K562 (cell line): Measurements from ENCODE around the gene FUT9. TPM values are rescaled to one million over a fixed set of nuclear protein-coding genes. Genes with fewer than 3 reads are reported as not detected.

Source experiments
- ATAC-seq: fragments of 200-7000 bp; cut with Tn5 transposase; 3 replicates; pipeline ENCODE4 v1.9.1; 2020; ENCODE audit warnings: moderate library complexity
- BruUV-seq: library from RNA; stranded (reverse); fragments of 400-500 nt; replicated peaks from 2 replicates; lab custom pipeline; 2021; lab: Mats Ljungman, UMichigan
- CTCF ChIA-PET: fragments of 300-600 bp; formaldehyde crosslinking; extraction: SDS; loops from one replicate; lab custom pipeline; 2021; ENCODE audit warnings: low intra/inter-chr PET ratio; lab: Yijun Ruan, JAX
- POLR2A ChIA-PET: fragments of 300-600, 350-650 bp; sonication (Branson Sonifier 250); formaldehyde crosslinking; extraction: SDS; loops from one replicate; lab custom pipeline; 2021; ENCODE audit warnings: antibody characterized with exemption, inconsistent platforms; lab: Yijun Ruan, JAX
- DNase-seq, 4 experiments: peaks; one replicate each; pipeline versions ENCODE4 v3.0.0 to v3.0.0-alpha.2; 2011 to 2018; ENCODE audit warnings: low spot score in 3 of 4, mixed read lengths in 3 of 4; ENCODE audit errors: extremely low read depth in 1 of 4
- FAIRE-seq: peaks from 2 replicates; lab custom pipeline; 2011; peaks lifted over from hg19 to GRCh38; lab: Jason Lieb, UNC
- H2AFZ ChIP-seq: 2 replicates; pipeline ENCODE4 v1.6.0; 2011; ENCODE audit warnings: low read depth, low read length, control low read depth, inconsistent platforms
- H3K27ac ChIP-seq: fragments of 200-600 bp; 3 replicates; pipeline ENCODE4 v1.8.0; 2011; ENCODE audit warnings: low read depth, mild to moderate bottlenecking, control low read depth, inconsistent platforms, low read length, moderate library complexity, mixed read lengths; ENCODE audit errors: extremely low read depth
- H3K27me3 ChIP-seq, 2 experiments: fragments of 300-600 bp in 1 of 2; 2 replicates in 1 of 2; 3 replicates in 1 of 2; pipeline versions ENCODE4 v1.6.0 to v1.8.0; 2011; ENCODE audit warnings: inconsistent platforms in 2 of 2, low read length in 2 of 2, mild to moderate bottlenecking in 1 of 2, mixed read lengths in 1 of 2, moderate library complexity in 1 of 2; ENCODE audit not compliant: control insufficient read depth in 2 of 2, insufficient read depth in 2 of 2
- H3K36me3 ChIP-seq: fragments of 300-600 bp; 3 replicates; pipeline ENCODE4 v1.8.0; 2011; ENCODE audit warnings: mild to moderate bottlenecking, low read length, inconsistent platforms; ENCODE audit not compliant: control insufficient read depth, insufficient read depth
- H3K4me1 ChIP-seq, 2 experiments: fragments of 200-600 bp in 1 of 2; replicated peaks in 1 of 2; 2 replicates in 1 of 2; 3 replicates in 1 of 2; pipeline versions ENCODE4 v1.5.1 to v1.8.0; 2011; ENCODE audit warnings: inconsistent platforms in 2 of 2, low read length in 2 of 2, mild to moderate bottlenecking in 1 of 2, mixed read lengths in 1 of 2, moderate library complexity in 1 of 2; ENCODE audit not compliant: control insufficient read depth in 2 of 2, insufficient read depth in 2 of 2
- H3K4me2 ChIP-seq: 2 replicates; pipeline ENCODE4 v1.6.1; 2011; ENCODE audit warnings: low read length, control low read depth, inconsistent platforms, mixed read lengths; ENCODE audit not compliant: insufficient read depth
- H3K4me3 ChIP-seq: fragments of 200-600 bp; sonication (generic), shearing (Covaris generic); 2 replicates; pipeline ENCODE4 v1.5.1; 2016; ENCODE audit warnings: control low read depth, inconsistent platforms
- H3K79me2 ChIP-seq: fragments of 200-600 bp; 3 replicates; pipeline ENCODE4 v1.8.0; 2011; ENCODE audit warnings: low read length, inconsistent platforms; ENCODE audit not compliant: control insufficient read depth, insufficient read depth
- H3K9ac ChIP-seq, 2 experiments: 2 replicates each; pipeline versions ENCODE4 v1.6.0 to v1.6.1; 2011; ENCODE audit warnings: low read depth in 2 of 2, low read length in 2 of 2, control low read depth in 1 of 2, inconsistent platforms in 1 of 2, mild to moderate bottlenecking in 1 of 2, mixed read lengths in 1 of 2; ENCODE audit not compliant: insufficient read depth in 1 of 2
- H3K9me1 ChIP-seq: one replicate; pipeline ENCODE4 v1.6.0; 2011; ENCODE audit warnings: inconsistent platforms, mild to moderate bottlenecking, low read length, moderate library complexity; ENCODE audit not compliant: control insufficient read depth, insufficient read depth
- H3K9me3 ChIP-seq: replicated peaks from 2 replicates; pipeline ENCODE4 v1.5.1; 2011; ENCODE audit warnings: low read depth, low read length, inconsistent platforms; ENCODE audit not compliant: control insufficient read depth, insufficient read depth
- H4K20me1 ChIP-seq: replicated peaks from 2 replicates; pipeline ENCODE4 v1.6.1; 2011; ENCODE audit warnings: low read length, inconsistent platforms, mixed read lengths; ENCODE audit not compliant: control insufficient read depth, insufficient read depth
- COPS2 ChIP-seq: fragments of 450-650 bp; conservative IDR thresholded peaks from 2 replicates; pipeline ENCODE4 v1.6.1; 2016; ENCODE audit warnings: mild to moderate bottlenecking, moderate library complexity
- ETV6 ChIP-seq, 3 experiments: fragments of 150-350 bp in 1 of 3; sonication (generic) in 1 of 3; formaldehyde crosslinking in 1 of 3; IDR thresholded peaks; 2 replicates each; pipeline versions ENCODE4 v1.6.1 to v1.8.0; 2014 to 2022; ENCODE audit warnings: borderline replicate concordance in 2 of 3, low read depth in 2 of 3, antibody characterized with exemption in 1 of 3, low read length in 1 of 3, mild to moderate bottlenecking in 1 of 3, missing genetic modification reagents in 1 of 3
- HLTF ChIP-seq: fragments of 450-650 bp; IDR thresholded peaks from 2 replicates; pipeline ENCODE4 v1.6.1; 2016
- KDM5B ChIP-seq: fragments of 200-600 bp; sonication (generic); IDR thresholded peaks from 2 replicates; pipeline ENCODE4 v1.6.1; 2012; ENCODE audit warnings: low read depth, mild to moderate bottlenecking, moderate library complexity, low read length, control low read depth, inconsistent platforms; ENCODE audit not compliant: insufficient replicate concordance
- SOX6 ChIP-seq: fragments of 450-650 bp; IDR thresholded peaks from 2 replicates; pipeline ENCODE4 v1.6.1; 2014; ENCODE audit warnings: mild to moderate bottlenecking
- SRSF7 ChIP-seq: fragments of 200-400 bp; formaldehyde crosslinking; optimal IDR thresholded peaks from 2 replicates; pipeline ENCODE3; 2017; ENCODE audit warnings: mild to moderate bottlenecking, low read depth, low read length
- STAT5A ChIP-seq: IDR thresholded peaks from 2 replicates; pipeline ENCODE4 v1.6.1; 2012; ENCODE audit warnings: low read length, inconsistent platforms, borderline replicate concordance
- ZFPM2 ChIP-seq: fragments of 250-450 bp; sonication (Bioruptor Pico); IDR thresholded peaks from 2 replicates; pipeline ENCODE4 v1.5.1; 2022; ENCODE audit warnings: mild to moderate bottlenecking
- WGBS: fragments of 100-300 bp; shearing (Covaris generic); methylation state at CpG from one replicate; pipeline ENCODE4 v1.1.6; 2016; ENCODE audit warnings: low coverage, mixed read lengths; ENCODE audit not compliant: insufficient coverage; ENCODE audit errors: missing lambda C conversion rate; 5-methylcytosine and 5-hydroxymethylcytosine counted together
- in situ Hi-C: fragments of 300-500 bp; cut with MboI; formaldehyde crosslinking; loops from 4 replicates; pipeline ENCODE4 v1.15.0; 2018; ENCODE audit warnings: inconsistent platforms, mixed read lengths
- intact Hi-C: fragments of 100-400 bp; cut with micrococcal nuclease; formaldehyde crosslinking; loops from 2 replicates; pipeline ENCODE4 v1.14.2; 2022
- polyA plus RNA-seq, 8 experiments: library from polyadenylated mRNA; depleted of rRNA in 4 of 8; stranded (reverse) in 5 of 8; unstranded in 3 of 8; fragments of >200 nt; fragmentation: Nextera tagmentation in 2 of 8; fragmentation: Illumina TruSeq in 1 of 8; extraction: Ambion mirVana in 2 of 8; extraction: Trizol in 1 of 8; gene quantifications; 2 replicates each; pipeline versions ENCODE4 v1.2.1 to v1.2.3, GENCODE V29; 2011 to 2014; ENCODE audit warnings: inconsistent platforms in 1 of 8, missing spikeins in 1 of 8
- total RNA-seq, 7 experiments: library from RNA; depleted of rRNA in 6 of 7; stranded (reverse); fragments of >200 nt in 6 of 7; fragmentation: Illumina TruSeq in 2 of 7; extraction: Trizol in 2 of 7; gene quantifications; 2 replicates each; pipeline versions ENCODE4 v1.2.1 to v1.2.3, GENCODE V29; 2011 to 2021; ENCODE audit warnings: low replicate concordance in 1 of 7
- TF ChIP-seq, protein P1 (sequence below): fragments of 200-800 bp; sonication (Bioruptor generic); IDR thresholded peaks from 2 replicates; pipeline ENCODE4 v1.6.1; 2017; ENCODE audit warnings: missing genetic modification characterization, missing compliant biosample characterization
- TF ChIP-seq, protein P2 (sequence below): sonication (generic); formaldehyde crosslinking; IDR thresholded peaks from 2 replicates; pipeline ENCODE4 v1.8.0; 2022; ENCODE audit warnings: mild to moderate bottlenecking, missing genetic modification reagents

The FUT9 gene
- total and polyA plus RNA-seq, 9 of the 15 experiments (the other 6 are each of a cell fraction or from before 2014, with no cell fraction given), result not detected

DNA sequence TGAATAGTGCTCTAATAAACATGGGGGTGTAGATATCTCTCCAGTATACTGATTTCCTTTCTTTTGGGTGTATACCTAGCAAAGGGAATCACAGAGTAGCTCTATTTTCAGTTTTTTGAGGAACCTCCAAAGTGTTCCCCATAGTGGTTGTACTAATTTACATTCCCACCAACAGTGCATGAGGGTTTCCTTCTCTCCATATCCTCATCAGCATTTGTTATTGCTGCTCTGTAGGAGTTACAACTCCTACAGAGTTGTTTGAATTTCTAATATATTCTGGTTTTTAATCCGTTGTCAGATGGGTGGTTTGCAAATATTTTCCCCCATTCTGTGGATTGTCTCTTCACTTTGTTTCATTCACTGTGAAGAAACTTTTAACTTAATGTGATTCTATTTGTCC, 207.9 kb downstream of the FUT9 start:
- Histone ChIP-seq H3K79me2 (no peaks in the 10 kb centered on the region), H3K27me3 (no peaks in the 10 kb centered on the region), H2AFZ (no peak overlapping the region), H3K27ac (no peak overlapping the region), H4K20me1 (no peaks in the 10 kb centered on the region), H3K9me3 (no peaks in the 10 kb centered on the region), H3K4me2 (no peak overlapping the region), H3K4me1 (no peaks in the 10 kb centered on the region), H3K9me1 (no peaks in the 10 kb centered on the region), H3K36me3 (no peaks in the 10 kb centered on the region), H3K4me3 (no peak overlapping the region), H3K9ac (no peak overlapping the region)
- POLR2A ChIA-PET, result no interaction called here
- BruUV-seq, result no TSS peak
- ATAC-seq (no peak), DNase-seq (no peak), FAIRE-seq (no peak)
- TF ChIP-seq, protein P1, sequence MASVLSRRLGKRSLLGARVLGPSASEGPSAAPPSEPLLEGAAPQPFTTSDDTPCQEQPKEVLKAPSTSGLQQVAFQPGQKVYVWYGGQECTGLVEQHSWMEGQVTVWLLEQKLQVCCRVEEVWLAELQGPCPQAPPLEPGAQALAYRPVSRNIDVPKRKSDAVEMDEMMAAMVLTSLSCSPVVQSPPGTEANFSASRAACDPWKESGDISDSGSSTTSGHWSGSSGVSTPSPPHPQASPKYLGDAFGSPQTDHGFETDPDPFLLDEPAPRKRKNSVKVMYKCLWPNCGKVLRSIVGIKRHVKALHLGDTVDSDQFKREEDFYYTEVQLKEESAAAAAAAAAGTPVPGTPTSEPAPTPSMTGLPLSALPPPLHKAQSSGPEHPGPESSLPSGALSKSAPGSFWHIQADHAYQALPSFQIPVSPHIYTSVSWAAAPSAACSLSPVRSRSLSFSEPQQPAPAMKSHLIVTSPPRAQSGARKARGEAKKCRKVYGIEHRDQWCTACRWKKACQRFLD (CRISPR knock-in tag), result no peak
- TF ChIP-seq STAT5A, result no peak
- TF ChIP-seq COPS2, result no peak
- no peak for TF ChIP-seq SRSF7
- TF ChIP-seq, protein P2, sequence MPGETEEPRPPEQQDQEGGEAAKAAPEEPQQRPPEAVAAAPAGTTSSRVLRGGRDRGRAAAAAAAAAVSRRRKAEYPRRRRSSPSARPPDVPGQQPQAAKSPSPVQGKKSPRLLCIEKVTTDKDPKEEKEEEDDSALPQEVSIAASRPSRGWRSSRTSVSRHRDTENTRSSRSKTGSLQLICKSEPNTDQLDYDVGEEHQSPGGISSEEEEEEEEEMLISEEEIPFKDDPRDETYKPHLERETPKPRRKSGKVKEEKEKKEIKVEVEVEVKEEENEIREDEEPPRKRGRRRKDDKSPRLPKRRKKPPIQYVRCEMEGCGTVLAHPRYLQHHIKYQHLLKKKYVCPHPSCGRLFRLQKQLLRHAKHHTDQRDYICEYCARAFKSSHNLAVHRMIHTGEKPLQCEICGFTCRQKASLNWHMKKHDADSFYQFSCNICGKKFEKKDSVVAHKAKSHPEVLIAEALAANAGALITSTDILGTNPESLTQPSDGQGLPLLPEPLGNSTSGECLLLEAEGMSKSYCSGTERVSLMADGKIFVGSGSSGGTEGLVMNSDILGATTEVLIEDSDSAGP (CRISPR knock-in tag), result no peak
- no peak for TF ChIP-seq ZFPM2
- TF ChIP-seq SOX6, result no peak
- TF ChIP-seq KDM5B, result no peak
- no peak for TF ChIP-seq ETV6 (IDR thresholded peaks at IDR 0.05; ENCODE audit: borderline replicate concordance in 1 of 2, low read depth in 2 of 2, low read length in 1 of 2)
- TF ChIP-seq ETV6 (CRISPR knock-in tag; IDR thresholded peaks at IDR 0.05; ENCODE audit: borderline replicate concordance), result no peak
- no peak for TF ChIP-seq HLTF
- CTCF ChIA-PET, result no interaction called here
- 0% methylated on average over 1 of the region's 1 CpG for WGBS
- in situ Hi-C loops, result no loop called here
- intact Hi-C loops, result no loop called here
